ENCODE data around the gene METRN.
A peak's percentile ranks its signal among the peaks of the same experiment; 100 is the strongest.

METRN gene

DNA sequence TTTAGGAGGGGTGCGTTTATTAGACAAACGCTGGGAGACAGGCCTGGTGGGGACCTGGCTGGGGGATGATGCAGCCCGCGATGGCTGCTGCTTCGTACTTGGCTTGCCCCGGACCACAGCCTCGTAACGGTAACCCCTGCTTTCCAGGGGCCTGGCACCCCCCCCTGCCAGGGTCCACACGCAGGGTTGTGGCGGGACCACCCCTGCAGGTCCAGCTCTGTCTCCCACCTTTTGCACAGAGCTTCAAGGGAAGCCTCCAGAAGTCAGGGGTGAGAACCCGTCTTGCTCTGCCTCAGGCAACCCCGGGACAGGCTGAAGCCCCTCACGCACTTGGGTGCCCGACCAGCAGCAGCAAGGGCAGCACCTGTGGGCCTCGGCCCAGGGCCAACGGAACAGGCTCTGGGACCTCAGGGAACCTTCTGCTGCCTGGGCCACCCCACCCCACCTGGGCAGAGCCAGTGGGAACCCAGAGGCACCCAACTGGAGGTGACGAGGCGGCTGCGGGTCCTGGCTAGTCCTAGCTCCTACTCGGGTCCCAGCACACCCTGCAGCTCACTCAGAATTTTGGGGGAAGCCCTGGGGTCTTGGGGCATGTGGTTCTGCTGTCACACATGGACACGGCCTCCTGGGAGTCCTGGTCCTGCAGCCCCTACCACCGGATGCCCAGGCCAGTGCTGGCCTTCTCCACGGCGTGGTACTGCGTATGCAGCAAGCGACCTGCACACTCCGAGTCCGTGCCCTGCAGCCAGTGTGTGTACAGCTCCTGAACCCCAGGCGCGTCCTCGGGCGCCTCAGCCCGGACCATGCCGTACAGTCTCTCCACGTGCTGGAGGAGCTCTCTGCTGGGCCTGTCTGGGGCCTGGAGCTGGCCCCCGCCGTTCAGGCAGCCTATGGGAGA lies 15.1 kb downstream of the METRN start:
- TF ChIP-seq OSR1 (CRISPR knock-in tag; IDR thresholded peaks at IDR 0.05) (no peak), ESRRG (CRISPR knock-in tag; IDR thresholded peaks at IDR 0.05) (no peak), ZNF565 (CRISPR knock-in tag; conservative IDR thresholded peaks at IDR 0.05; ENCODE audit: low read depth) (0 out of 2 replicates have a peak, but pooled peaks have one; percentile 26)
- ATAC-seq, result no peak

DNA sequence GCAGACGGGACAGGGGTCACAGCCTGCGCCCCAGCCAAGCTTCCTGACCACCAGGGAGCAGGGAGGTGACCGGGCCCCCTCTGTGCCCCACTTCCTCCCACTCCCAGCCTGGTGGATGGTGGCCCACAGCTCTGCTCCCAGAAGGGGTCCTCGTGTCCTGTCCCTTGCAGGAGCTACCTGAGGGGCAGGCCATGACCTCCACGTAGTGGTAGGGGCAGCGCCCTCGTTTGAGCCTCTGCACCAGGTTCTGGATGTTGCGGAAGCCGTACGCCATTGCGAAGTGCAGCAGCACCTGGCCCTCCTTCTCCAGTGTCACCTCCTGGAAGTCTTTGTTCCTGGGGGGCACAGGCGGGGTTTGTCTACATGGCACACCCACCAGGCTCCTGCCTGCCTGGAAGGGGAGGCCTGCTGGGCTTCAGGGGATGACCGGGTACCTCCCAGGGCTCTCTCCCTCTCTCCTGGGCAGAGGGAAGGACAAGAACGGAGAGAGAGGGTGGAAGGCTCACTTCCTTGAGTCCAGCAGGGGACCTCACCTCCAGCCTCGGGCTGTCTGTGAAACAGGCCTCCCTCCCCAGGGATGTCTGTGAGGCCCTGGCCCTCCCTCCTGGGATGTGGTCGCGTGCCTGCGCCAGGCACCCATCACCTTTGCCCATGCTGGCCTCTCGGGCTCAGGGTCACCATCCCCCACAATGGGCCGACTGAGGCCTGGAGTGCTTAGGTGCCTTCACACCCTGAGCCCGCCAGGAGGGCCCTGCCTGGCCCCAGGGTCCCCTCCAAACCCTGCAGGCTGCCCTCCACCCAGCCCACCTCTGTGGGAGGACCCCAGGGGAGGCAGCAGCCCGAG lies 16.0 kb downstream of the METRN start:
- TF ChIP-seq ARNTL (CRISPR knock-in tag; IDR thresholded peaks at IDR 0.05; ENCODE audit: borderline replicate concordance, low read depth) (no peak), OSR1 (CRISPR knock-in tag; IDR thresholded peaks at IDR 0.05) (no peak), PPARA (CRISPR knock-in tag; IDR thresholded peaks at IDR 0.05; ENCODE audit: borderline replicate concordance) (no peak), GLIS3 (CRISPR knock-in tag; IDR thresholded peaks at IDR 0.05) (no peak), RARB (CRISPR knock-in tag; IDR thresholded peaks at IDR 0.05) (no peak), ZNF565 (CRISPR knock-in tag; conservative IDR thresholded peaks at IDR 0.05; ENCODE audit: low read depth) (no peak), ISL1 (CRISPR knock-in tag; IDR thresholded peaks at IDR 0.05) (no peak), SNAI2 (CRISPR knock-in tag; IDR thresholded peaks at IDR 0.05) (no peak), ZNF70 (CRISPR knock-in tag; IDR thresholded peaks at IDR 0.05) (no peak), TCF4 (CRISPR knock-in tag; IDR thresholded peaks at IDR 0.05; ENCODE audit: borderline replicate concordance) (no peak), ZFP30 (CRISPR knock-in tag; IDR thresholded peaks at IDR 0.05) (no peak), ZFP3 (CRISPR knock-in tag; IDR thresholded peaks at IDR 0.05) (no peak), ESRRG (CRISPR knock-in tag; IDR thresholded peaks at IDR 0.05) (no peak), CSDC2 (CRISPR knock-in tag; IDR thresholded peaks at IDR 0.05) (no peak), ZNF8 (CRISPR knock-in tag; IDR thresholded peaks at IDR 0.05) (no peak), ZC3H10 (CRISPR knock-in tag; IDR thresholded peaks at IDR 0.05) (no peak)
- TF ChIP-seq, protein P1, sequence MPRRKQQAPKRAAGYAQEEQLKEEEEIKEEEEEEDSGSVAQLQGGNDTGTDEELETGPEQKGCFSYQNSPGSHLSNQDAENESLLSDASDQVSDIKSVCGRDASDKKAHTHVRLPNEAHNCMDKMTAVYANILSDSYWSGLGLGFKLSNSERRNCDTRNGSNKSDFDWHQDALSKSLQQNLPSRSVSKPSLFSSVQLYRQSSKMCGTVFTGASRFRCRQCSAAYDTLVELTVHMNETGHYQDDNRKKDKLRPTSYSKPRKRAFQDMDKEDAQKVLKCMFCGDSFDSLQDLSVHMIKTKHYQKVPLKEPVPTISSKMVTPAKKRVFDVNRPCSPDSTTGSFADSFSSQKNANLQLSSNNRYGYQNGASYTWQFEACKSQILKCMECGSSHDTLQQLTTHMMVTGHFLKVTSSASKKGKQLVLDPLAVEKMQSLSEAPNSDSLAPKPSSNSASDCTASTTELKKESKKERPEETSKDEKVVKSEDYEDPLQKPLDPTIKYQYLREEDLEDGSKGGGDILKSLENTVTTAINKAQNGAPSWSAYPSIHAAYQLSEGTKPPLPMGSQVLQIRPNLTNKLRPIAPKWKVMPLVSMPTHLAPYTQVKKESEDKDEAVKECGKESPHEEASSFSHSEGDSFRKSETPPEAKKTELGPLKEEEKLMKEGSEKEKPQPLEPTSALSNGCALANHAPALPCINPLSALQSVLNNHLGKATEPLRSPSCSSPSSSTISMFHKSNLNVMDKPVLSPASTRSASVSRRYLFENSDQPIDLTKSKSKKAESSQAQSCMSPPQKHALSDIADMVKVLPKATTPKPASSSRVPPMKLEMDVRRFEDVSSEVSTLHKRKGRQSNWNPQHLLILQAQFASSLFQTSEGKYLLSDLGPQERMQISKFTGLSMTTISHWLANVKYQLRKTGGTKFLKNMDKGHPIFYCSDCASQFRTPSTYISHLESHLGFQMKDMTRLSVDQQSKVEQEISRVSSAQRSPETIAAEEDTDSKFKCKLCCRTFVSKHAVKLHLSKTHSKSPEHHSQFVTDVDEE (CRISPR knock-in tag; IDR thresholded peaks at IDR 0.05), result no peak
- TF ChIP-seq, protein P2, sequence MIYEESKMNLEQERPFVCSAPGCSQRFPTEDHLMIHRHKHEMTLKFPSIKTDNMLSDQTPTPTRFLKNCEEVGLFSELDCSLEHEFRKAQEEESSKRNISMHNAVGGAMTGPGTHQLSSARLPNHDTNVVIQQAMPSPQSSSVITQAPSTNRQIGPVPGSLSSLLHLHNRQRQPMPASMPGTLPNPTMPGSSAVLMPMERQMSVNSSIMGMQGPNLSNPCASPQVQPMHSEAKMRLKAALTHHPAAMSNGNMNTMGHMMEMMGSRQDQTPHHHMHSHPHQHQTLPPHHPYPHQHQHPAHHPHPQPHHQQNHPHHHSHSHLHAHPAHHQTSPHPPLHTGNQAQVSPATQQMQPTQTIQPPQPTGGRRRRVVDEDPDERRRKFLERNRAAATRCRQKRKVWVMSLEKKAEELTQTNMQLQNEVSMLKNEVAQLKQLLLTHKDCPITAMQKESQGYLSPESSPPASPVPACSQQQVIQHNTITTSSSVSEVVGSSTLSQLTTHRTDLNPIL (CRISPR knock-in tag; IDR thresholded peaks at IDR 0.05; ENCODE audit: low read depth), result no peak
- TF ChIP-seq, protein P3, sequence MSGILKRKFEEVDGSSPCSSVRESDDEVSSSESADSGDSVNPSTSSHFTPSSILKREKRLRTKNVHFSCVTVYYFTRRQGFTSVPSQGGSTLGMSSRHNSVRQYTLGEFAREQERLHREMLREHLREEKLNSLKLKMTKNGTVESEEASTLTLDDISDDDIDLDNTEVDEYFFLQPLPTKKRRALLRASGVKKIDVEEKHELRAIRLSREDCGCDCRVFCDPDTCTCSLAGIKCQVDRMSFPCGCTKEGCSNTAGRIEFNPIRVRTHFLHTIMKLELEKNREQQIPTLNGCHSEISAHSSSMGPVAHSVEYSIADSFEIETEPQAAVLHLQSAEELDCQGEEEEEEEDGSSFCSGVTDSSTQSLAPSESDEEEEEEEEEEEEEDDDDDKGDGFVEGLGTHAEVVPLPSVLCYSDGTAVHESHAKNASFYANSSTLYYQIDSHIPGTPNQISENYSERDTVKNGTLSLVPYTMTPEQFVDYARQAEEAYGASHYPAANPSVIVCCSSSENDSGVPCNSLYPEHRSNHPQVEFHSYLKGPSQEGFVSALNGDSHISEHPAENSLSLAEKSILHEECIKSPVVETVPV (CRISPR knock-in tag; IDR thresholded peaks at IDR 0.05), result no peak
- no peak for ATAC-seq

DNA sequence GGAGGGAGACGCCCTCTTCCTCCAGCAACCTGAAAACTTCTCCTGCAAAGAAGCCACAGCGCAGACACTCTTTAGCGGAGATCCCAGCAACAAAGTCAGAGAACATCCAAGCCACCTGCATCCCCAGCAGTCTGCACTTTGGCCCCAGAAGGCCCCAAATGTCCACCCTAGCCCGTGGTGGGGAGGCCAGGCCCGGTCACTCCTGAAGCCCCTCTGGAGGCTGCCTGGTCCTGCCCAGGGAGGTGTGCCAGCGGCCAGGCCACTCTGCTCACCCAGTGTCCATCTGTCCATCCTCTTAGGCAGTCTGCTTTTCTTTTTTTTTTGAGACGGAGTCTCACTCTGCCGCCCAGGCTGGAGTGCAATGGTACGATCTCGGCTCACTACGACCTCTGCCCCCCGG lies 17.4 kb downstream of the METRN start:
- ATAC-seq, result no peak
- TF ChIP-seq ZFP3 (CRISPR knock-in tag; IDR thresholded peaks at IDR 0.05) (no peak), ZNF70 (CRISPR knock-in tag; IDR thresholded peaks at IDR 0.05) (no peak), OSR1 (CRISPR knock-in tag; IDR thresholded peaks at IDR 0.05) (no peak), ZFP30 (CRISPR knock-in tag; IDR thresholded peaks at IDR 0.05) (no peak), ESRRG (CRISPR knock-in tag; IDR thresholded peaks at IDR 0.05) (no peak)
- TF ChIP-seq, protein P2 (CRISPR knock-in tag; IDR thresholded peaks at IDR 0.05; ENCODE audit: low read depth), result no peak

DNA sequence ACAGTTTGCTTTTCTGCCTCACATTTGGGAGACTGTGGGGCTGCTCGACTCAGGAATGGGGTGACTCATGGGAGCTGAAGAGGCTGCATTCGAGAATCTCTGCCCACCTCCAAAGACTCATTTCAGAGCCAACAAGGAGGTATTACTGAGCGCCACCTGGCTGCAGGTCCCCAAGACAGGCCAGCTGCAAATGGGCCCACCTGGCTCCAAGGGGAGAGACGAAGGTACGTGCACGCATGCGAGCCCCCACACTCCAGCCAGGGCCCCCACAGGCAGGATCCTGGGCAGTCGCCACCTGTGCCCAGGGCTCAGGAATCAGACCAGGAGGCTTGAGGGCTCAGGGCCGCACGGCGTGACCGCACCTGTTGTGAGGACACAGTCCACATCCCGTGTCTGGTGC lies 18.0 kb downstream of the METRN start:
- no peak for ATAC-seq
- TF ChIP-seq, protein P4, sequence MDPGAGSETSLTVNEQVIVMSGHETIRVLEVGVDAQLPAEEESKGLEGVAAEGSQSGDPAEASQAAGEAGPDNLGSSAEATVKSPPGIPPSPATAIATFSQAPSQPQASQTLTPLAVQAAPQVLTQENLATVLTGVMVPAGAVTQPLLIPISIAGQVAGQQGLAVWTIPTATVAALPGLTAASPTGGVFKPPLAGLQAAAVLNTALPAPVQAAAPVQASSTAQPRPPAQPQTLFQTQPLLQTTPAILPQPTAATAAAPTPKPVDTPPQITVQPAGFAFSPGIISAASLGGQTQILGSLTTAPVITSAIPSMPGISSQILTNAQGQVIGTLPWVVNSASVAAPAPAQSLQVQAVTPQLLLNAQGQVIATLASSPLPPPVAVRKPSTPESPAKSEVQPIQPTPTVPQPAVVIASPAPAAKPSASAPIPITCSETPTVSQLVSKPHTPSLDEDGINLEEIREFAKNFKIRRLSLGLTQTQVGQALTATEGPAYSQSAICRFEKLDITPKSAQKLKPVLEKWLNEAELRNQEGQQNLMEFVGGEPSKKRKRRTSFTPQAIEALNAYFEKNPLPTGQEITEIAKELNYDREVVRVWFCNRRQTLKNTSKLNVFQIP (CRISPR knock-in tag; IDR thresholded peaks at IDR 0.05; ENCODE audit: borderline replicate concordance, low read depth), result no peak
- no peak for TF ChIP-seq ZNF70 (CRISPR knock-in tag; IDR thresholded peaks at IDR 0.05)
- TF ChIP-seq ISL1 (CRISPR knock-in tag; IDR thresholded peaks at IDR 0.05), result no peak
- TF ChIP-seq, protein P3 (CRISPR knock-in tag; IDR thresholded peaks at IDR 0.05), result no peak
- TF ChIP-seq SNAI2 (CRISPR knock-in tag; IDR thresholded peaks at IDR 0.05), result no peak
- TF ChIP-seq GLIS3 (CRISPR knock-in tag; IDR thresholded peaks at IDR 0.05), result no peak
- TF ChIP-seq ESRRG (CRISPR knock-in tag; IDR thresholded peaks at IDR 0.05), result no peak
- no peak for TF ChIP-seq RARB (CRISPR knock-in tag; IDR thresholded peaks at IDR 0.05)
- TF ChIP-seq, protein P2 (CRISPR knock-in tag; IDR thresholded peaks at IDR 0.05; ENCODE audit: low read depth), result no peak
- TF ChIP-seq PPARA (CRISPR knock-in tag; IDR thresholded peaks at IDR 0.05; ENCODE audit: borderline replicate concordance), result no peak
- no peak for TF ChIP-seq CSDC2 (CRISPR knock-in tag; IDR thresholded peaks at IDR 0.05)
- TF ChIP-seq ZC3H10 (CRISPR knock-in tag; IDR thresholded peaks at IDR 0.05), result no peak
